PC-3 (cell line): ENCODE results near the gene ARHGEF26.

Experiments
- CTCF ChIP-seq: fragments of 300-600 bp; sonication (generic); conservative IDR thresholded peaks from 2 replicates; pipeline ENCODE4 v1.5.1; 2017; ENCODE audit warnings: antibody characterized with exemption, low read depth, mild to moderate bottlenecking, low read length
- EZH2 ChIP-seq: fragments of 300-600 bp; sonication (generic); IDR thresholded peaks from one replicate; pipeline ENCODE4 v1.6.1; 2017; ENCODE audit warnings: antibody characterized with exemption, mild to moderate bottlenecking, low read length; ENCODE audit not compliant: unreplicated experiment
- EZH2phosphoT487 ChIP-seq: fragments of 300-600 bp; sonication (generic); IDR thresholded peaks from 2 replicates; pipeline ENCODE4 v1.6.1; 2018; ENCODE audit warnings: mild to moderate bottlenecking, antibody characterized with exemption, low read length, borderline replicate concordance

- TF ChIP-seq CTCF = no peak
- no peak for TF ChIP-seq EZH2
- TF ChIP-seq EZH2phosphoT487 = no peak
Observed at GRCh38 chr3:154304116-154304786, 183.1 kb downstream of the ARHGEF26 start.
